Activated T-cell treated with anti-CD3 and anti-CD28 coated beads, Interleukin-2, amount 50 U/mL, for 72 hours (primary cell): Measurements from ENCODE around the gene SYT15B. TPM values are rescaled to one million over a fixed set of nuclear protein-coding genes. Genes with fewer than 3 reads are reported as not detected.

Source experiments
- total RNA-seq, 2 donors: library from RNA; stranded (reverse); gene quantifications; one replicate each; pipeline ENCODE4 v1.2.3, GENCODE V29; 2022

Gene SYT15B
- total RNA-seq, 2 donors from 2014 or later = not detected

Other genes starting within 250 kb of the SYT15B start
- 1 to 10 TPM; 7.0 to 7.2 TPM for gene AGAP9, start 240.0 kb downstream of the SYT15B start, total RNA-seq
- not detected for gene NPY4R2, start 155.1 kb upstream of the SYT15B start, total RNA-seq
- gene FAM25C, start 236.2 kb upstream of the SYT15B start, total RNA-seq = not detected